ENCODE data around the gene CPPED1.

Gene CPPED1

GRCh38 chr16:12649356-12649755 is 154.3 kb downstream of the CPPED1 start:
- no peak for DNase-seq (ENCODE audit: low read depth in 2 of 2)

GRCh38 chr16:12646490-12647274 is 157.0 kb downstream of the CPPED1 start:
- DNase-seq (ENCODE audit: low read depth in 2 of 2), result peak in 1 of 2 donors; percentile 2

DNA sequence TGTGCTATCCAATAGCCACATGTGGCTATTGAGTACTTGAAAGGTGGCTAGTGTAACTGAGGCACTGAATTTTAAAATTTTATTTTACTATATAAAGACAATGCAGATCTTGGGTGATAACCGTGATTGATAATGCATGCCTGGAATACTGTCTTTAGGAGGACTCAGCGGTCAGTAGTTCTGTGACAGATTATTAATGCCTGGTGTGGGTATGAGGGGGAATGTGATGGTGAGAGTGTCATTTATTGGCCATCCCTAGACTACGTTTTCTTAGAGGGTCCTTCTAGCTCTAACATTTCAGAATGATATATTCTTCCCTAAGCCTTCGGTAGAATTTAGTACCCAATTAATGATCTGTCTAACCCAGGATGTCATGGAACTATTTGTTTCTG is 157.6 kb downstream of the CPPED1 start:
- DNase-seq (ENCODE audit: low read depth in 2 of 2), result no peak

DNA sequence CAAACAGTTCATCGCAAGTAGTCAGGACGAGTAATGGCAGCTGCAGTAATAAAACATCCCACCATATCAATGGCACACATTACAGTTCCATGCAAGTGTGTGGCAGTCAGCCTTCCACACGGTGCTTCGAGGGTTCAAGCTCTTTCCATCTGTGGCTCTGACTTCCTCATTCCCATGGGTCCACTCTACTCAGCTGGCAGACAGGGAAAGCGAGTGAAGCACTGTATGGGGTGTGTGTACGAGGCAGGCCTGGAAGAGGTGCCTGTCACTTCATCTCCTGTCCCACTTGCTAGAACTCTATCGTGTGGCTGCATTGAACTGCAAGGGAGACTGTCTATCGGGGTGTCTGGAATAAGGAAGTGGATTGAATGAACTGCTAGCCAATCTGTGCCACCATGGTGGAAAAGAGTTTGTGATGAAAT is 160.6 kb downstream of the CPPED1 start:
- DNase-seq (ENCODE audit: low read depth in 2 of 2), result no peak

GRCh38 chr16:12639044-12639443 is 164.6 kb downstream of the CPPED1 start:
- DNase-seq (ENCODE audit: low read depth in 2 of 2), result no peak

DNA sequence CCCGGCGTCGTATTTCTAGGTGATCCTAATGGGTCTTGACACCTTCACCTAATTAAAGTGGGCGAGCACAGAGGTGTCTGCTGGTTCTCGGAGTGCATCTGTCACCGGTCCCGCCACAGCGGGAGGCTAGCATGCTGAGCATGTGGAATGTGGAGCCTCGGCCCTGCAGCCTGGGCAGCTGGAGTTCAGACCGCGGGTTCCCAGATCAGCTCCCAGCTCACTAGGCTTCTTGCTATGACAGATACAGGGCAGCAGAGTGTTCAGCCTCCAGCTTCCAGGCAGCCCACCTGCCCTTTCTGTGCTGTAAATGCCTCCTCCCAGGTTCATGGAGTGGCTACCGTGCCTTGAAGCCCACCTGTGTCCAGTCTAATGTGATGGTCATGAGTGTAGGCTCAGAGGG is 166.7 kb downstream of the CPPED1 start:
- DNase-seq (ENCODE audit: low read depth in 2 of 2), result no peak

GRCh38 chr16:12629271-12629670 is 174.4 kb downstream of the CPPED1 start:
- no peak for DNase-seq (ENCODE audit: low read depth in 2 of 2)

GRCh38 chr16:12628536-12628935 is 175.2 kb downstream of the CPPED1 start:
- no peak for DNase-seq (ENCODE audit: low read depth in 2 of 2)

GRCh38 chr16:12627394-12627793 is 176.3 kb downstream of the CPPED1 start:
- DNase-seq (ENCODE audit: low read depth in 2 of 2), result no peak

DNA sequence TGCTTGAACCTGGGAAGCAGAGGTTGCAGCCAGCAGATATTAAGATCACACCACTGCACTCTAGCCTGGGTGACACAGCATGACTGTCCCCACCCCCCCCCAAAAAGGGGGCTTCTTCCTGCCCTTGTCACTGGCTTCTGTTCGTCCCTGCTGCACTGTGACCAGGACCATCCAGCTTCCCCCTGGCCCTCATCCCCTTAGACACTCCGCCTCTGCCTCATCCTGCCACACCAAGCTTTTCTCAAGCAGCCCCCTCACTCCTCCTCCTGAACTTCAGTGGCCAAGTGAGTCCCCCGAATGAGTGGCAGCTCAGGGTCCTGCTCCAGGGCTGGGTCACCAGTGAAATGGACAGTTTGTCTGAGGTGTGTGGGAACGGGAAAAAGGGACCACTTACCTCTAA is 177.3 kb downstream of the CPPED1 start:
- DNase-seq (ENCODE audit: low read depth in 2 of 2), result no peak

- no peak for DNase-seq (ENCODE audit: low read depth in 2 of 2)
Observed at GRCh38 chr16:12625716-12626115, 178.0 kb downstream of the CPPED1 start.

GRCh38 chr16:12625068-12625467 is 178.6 kb downstream of the CPPED1 start:
- no peak for DNase-seq (ENCODE audit: low read depth in 2 of 2)

DNA sequence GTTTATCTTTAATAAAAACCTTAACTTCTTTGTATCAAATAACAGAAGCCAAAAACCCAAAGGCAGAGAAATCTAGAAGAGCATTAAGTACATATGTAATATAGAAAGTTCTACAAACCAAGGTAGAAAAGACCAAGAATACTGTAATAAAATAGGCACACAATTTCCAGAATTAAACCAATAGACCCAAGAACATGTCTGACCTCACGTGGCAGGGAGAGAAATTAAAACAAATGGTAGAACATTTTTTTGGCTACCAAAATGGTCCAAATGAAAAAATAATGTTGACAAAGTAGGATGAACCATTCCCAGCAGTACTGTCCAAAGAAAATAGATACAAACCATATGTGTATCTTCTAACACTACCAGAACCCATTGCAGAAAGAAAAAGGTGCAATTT is 183.5 kb downstream of the CPPED1 start:
- DNase-seq (ENCODE audit: low read depth in 2 of 2), result no peak

DNA sequence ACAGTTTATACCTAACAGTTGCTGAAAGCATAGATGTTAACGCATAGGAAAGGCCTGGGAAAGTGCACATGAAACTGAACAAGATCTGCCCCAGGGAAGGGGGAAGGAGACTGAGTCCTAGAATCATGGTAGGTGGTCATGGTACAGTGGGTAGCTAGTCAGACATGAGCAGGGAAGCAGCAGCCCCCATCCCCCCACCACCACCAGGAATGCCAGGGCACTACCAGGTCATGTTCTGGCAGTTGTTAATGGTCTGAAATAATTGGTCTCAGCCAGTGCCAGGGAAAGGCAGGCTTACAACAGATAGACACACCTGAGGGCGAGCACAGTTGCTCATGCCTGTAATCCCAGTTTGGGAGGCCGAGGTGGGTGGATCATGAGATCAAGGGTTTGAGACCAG is 185.2 kb downstream of the CPPED1 start:
- no peak for DNase-seq (ENCODE audit: low read depth in 2 of 2)

- peak; percentile 32 to 43 for DNase-seq (ENCODE audit: low read depth in 2 of 2)
Observed at GRCh38 chr16:12617401-12617819, 186.3 kb downstream of the CPPED1 start.

DNA sequence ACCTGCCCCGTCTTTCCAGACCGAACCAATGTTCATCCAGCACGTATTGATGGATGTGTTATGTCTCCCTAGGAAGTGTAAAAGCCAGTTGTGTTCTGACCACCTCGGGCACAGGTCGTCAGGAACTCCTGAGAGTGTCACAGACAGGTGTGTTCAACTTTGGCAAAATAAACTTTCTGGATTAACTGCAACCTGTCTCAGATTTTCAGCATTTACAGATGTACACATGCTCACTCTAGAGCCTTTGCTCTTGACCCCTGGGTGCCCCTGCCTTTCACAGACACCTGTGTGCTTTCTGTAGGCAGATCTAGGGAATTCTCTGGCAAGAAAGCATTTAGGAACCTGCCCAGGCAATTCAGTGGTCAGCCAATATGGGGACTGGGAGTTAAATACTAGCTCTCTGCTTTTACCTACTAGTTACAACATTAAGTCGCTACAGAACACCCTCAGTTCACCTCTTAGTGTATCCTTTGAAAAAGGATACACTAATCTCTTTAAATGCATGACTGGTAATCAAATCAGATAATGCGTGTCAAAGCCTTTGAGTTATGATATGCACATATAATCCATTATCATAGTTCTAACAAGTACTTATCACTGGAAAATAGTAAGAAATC is 188.9 kb downstream of the CPPED1 start:
- DNase-seq (ENCODE audit: low read depth in 2 of 2), result no peak

- no peak for DNase-seq (ENCODE audit: low read depth in 2 of 2)
Observed at GRCh38 chr16:12613992-12614661, 189.6 kb downstream of the CPPED1 start.

DNA sequence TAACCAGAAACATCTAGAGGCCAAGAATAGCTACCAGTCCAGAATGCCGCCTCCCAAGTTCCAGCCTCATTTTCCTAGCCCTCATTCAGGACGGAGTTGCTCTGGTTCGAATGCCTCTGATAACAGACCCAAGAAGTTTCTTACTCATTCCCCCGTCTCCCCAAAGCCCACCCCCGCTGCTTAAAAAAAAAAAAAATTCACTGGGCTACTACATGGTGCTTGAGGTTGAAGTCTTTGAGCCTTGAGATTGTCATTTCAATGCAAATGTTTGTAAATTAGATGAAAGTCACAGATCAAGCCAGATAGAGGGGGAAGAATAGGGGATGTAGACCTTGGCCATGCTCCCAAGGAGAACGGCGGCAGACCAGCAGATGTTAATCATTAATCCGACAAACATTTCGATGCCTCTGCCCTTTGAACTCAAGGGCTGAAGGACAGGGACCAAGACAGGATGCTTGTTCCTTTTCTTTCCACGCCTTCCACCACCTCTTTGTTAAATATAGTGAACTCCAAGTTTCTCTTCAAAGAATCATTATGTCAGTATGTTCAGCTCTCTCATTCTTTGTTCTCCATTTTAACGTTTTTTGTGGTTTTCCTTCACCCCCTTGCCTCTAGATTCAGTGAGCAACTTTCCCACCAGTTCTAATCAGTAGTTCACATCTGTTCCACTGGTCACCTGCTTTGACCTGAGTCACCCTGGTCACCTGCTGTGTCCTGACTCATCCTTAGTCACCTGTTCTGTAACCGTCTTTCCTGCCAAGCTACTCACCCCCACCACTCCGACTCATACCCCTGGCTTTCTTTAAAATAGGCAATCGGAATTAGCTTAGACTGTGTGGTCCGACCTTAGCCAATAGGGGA is 190.3 kb downstream of the CPPED1 start:
- DNase-seq (ENCODE audit: low read depth in 2 of 2), result peak; percentile 46 to 64

DNA sequence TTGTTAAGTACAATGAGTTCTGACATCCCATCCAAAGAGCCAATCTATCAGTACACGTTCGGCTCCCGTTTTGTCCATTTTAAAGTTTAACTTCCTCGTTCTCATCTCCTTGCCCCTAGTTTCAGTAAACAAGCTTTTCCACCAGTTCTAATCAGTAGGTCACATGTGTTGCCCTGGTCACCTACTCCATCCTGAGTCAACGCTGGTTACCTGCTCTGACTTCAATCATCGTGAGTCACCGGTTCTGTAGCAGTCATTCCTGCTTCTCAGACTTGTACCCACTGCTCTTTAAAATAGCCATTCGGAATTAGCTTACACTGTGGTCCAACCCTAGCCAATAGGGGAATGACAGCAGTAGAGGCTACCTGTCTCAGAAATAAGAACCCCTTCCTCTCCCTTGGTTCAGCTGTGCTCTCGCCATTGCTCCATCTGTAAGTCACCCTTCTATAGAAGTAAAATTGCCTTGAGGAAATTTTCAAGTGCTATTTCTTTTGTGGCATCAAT is 191.0 kb downstream of the CPPED1 start:
- peak in 1 of 2 donors; percentile 36 for DNase-seq (ENCODE audit: low read depth in 2 of 2)

- DNase-seq (ENCODE audit: low read depth in 2 of 2), result no peak
Observed at GRCh38 chr16:12611916-12612597, 191.6 kb downstream of the CPPED1 start.

DNA sequence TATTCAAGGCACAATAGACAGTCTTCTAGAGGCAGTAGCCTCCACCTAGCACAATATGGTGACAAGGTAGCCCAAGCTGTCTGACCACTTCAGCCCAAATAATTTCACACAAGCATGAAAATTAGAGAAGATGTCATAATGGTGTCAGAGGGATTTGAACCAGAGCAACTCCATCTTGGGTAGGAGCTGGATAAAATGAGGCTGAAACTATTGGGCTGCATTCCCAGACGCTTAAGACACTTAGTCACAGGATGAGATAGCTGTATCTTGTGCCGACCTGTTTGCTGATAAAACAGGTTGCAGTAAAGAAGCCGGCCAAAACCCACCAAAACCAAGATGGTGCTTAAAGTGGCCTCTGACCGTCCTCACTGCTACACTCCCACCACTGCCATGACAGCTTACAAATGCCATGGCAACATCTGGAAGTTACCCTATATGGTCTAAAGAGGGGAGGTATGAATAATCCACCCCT is 192.6 kb downstream of the CPPED1 start:
- no peak for DNase-seq (ENCODE audit: low read depth in 2 of 2)

Measured in stimulated activated CD8-positive, alpha-beta memory T cell treated with anti-CD3 and anti-CD28 coated beads, Interleukin-15, amount 100 ng/mL, for 48 hours (primary cell).